ENCODE results near the gene FOXS1.

Gene FOXS1

GRCh38 chr20:31845300-31845863 lies at the start of gene FOXS1:
Gene FOXS1, minus strand, starts transcription at chr20:31845604. Its CDS starts 62 bp downstream, at chr20:31845542.
- no peak for DNase-seq (ENCODE audit: low spot score)

GRCh38 chr20:31890646-31891045 lies 45.2 kb upstream of the FOXS1 start:
- DNase-seq (ENCODE audit: low spot score), result no peak

DNA sequence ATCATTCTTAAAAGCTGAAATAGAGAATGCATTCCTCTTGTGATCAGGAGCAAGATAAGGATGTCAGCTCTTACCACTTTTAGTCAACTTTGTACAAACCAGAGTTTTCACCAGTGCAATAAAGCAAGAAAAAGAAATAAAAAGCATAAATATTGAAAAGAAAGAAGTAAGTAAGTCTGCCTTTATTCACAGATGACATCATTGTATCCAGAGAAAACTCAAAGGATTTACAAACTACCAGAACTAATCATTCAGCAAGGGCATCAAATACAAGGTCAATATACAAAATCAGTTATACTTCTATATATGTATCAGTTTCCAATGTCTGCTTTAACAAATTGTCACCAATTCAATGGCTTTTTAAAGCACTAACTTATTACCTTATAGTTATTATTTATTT lies 38.4 kb upstream of the FOXS1 start:
- DNase-seq (ENCODE audit: low spot score), result no peak

DNA sequence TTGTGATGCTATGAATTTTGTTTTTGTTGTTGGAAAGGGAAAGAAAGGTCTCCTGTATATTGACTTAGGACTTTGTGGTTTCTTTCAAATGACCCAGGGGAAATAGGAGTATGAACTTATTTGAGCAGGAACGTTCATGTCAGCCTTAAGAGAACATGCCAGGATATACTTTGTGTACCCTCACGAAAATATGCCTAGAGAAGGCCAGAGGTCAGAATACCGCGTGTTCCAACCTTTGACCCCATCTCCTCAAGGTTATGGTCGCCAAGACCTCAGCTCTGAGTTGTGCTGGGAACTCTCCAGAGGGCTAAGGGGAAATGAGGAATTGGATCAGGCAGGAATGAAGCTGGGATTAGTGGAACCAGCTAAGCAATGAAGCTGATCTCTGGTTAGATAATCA lies 36.5 kb upstream of the FOXS1 start:
- no peak for DNase-seq (ENCODE audit: low spot score)

GRCh38 chr20:31879143-31879987 lies 34.0 kb upstream of the FOXS1 start:
- peak; percentile 84 for DNase-seq (ENCODE audit: low spot score)

DNA sequence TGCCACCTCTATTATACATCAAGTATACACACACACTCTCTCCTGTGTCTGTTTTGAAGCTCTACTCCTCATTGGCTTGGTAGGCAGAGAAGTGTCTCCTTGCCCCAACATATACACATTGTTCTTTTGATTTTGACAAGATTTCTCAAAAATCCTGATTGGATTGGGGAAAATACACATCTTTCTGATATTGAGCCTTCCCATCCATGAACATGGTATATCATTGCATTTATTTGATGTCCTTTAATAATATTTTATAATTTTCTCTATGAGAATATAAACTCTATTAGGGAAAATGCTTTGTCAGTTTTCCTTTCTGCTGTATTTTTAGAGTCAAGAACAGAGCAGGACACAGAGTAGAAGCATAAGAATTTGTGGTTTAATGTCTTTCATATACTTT lies 32.3 kb upstream of the FOXS1 start:
- DNase-seq (ENCODE audit: low spot score), result no peak

GRCh38 chr20:31875671-31876070 lies 30.3 kb upstream of the FOXS1 start:
- no peak for DNase-seq (ENCODE audit: low spot score)

- no peak for DNase-seq (ENCODE audit: low spot score)
Measured at GRCh38 chr20:31872406-31872805, 27.0 kb upstream of the FOXS1 start.

DNA sequence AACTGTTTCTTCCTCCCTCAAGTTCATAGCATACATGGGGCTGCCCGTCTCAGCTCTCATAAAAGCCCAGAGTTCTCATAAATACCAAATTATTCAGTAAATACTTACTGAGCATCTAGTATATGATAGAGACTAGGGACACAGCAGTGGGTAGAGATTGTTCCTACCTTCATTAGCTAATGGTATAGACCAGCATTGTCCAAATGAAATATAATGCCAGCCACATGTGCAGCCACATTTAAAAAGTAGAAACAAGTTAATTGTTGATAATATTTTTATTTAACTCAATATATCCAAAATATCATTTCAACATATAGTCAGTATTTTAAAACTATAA lies 26.2 kb upstream of the FOXS1 start:
- DNase-seq (ENCODE audit: low spot score), result no peak

DNA sequence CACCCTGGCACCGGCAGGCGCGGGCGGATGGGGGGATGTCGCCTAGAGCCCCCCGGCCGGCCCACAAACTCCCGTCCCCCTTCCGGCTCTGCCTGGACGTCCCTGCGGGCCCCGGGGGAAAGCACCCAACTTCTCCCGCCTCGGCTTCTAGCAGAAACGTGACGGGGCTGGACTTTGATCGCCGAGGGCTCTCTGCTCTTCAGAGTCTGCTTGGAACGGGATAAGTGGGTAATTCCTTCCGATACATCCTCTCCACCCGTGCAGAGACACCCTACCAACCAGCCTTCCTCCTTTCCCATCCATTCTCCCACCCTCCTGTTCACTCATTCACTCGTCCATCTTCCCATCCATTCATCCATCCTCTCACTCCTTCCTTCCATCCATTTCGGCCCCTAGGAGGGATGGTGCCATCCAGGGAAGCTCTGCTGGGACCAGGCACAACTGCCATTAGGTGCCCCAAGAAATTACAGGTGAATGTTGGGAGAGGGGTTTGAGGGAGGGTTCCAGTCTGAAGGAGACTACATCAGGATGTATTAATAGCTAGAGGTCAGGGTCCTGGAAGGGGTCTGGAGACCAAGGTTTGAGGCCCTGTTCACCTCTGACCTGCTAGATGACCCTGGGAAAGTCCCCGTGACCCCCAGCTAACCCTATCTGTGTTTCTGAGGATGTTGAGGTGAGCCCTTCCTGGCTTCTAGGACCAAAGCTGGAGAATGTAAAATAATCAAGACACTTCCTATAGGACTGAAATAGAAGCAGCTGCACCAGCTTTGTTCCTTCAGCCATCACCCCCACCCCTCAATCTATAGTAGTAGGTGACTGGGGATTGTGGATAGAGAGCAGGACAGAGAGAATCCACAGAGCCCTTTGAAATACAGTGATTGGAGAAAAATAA lies 25.6 kb upstream of the FOXS1 start:
- DNase-seq (ENCODE audit: low spot score), result no peak

- no peak for DNase-seq (ENCODE audit: low spot score)
Measured at GRCh38 chr20:31869942-31870725, 24.7 kb upstream of the FOXS1 start, which contains the start of the genes DUSP15 and TTLL9. Gene DUSP15, minus strand, starts transcription at chr20:31870527. Its CDS starts 190 bp downstream, at chr20:31870337. Gene TTLL9, plus strand, starts transcription at chr20:31870634. Its CDS starts 493 bp downstream, at chr20:31871127.

GRCh38 chr20:31869673-31869941 lies 24.2 kb upstream of the FOXS1 start:
- DNase-seq (ENCODE audit: low spot score), result no peak

- DNase-seq (ENCODE audit: low spot score), result no peak
Measured at GRCh38 chr20:31868853-31869672, 23.7 kb upstream of the FOXS1 start.

GRCh38 chr20:31866221-31866620 lies 20.8 kb upstream of the FOXS1 start:
- DNase-seq (ENCODE audit: low spot score), result no peak

- DNase-seq (ENCODE audit: low spot score), result no peak
Measured at GRCh38 chr20:31864521-31865400, 19.4 kb upstream of the FOXS1 start.

- DNase-seq (ENCODE audit: low spot score), result no peak
Measured at GRCh38 chr20:31863296-31864085, 18.1 kb upstream of the FOXS1 start.

GRCh38 chr20:31862506-31862905 lies 17.1 kb upstream of the FOXS1 start:
- DNase-seq (ENCODE audit: low spot score), result no peak

DNA sequence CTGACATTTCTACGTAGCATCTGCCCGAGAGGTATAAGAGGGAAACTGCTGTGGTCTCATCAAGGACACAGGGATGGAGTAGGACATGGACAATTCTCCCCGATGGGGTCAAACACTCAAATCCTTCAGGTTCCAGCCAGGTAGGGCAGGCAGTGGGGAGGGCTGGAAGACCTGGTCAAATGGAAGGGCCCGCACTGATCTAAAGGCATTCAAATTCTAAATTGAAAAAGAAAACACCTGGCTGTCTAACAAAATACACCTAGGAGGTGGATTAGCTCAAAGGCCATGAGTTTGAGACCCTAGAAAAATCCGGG lies 16.7 kb upstream of the FOXS1 start:
- DNase-seq (ENCODE audit: low spot score), result no peak

DNA sequence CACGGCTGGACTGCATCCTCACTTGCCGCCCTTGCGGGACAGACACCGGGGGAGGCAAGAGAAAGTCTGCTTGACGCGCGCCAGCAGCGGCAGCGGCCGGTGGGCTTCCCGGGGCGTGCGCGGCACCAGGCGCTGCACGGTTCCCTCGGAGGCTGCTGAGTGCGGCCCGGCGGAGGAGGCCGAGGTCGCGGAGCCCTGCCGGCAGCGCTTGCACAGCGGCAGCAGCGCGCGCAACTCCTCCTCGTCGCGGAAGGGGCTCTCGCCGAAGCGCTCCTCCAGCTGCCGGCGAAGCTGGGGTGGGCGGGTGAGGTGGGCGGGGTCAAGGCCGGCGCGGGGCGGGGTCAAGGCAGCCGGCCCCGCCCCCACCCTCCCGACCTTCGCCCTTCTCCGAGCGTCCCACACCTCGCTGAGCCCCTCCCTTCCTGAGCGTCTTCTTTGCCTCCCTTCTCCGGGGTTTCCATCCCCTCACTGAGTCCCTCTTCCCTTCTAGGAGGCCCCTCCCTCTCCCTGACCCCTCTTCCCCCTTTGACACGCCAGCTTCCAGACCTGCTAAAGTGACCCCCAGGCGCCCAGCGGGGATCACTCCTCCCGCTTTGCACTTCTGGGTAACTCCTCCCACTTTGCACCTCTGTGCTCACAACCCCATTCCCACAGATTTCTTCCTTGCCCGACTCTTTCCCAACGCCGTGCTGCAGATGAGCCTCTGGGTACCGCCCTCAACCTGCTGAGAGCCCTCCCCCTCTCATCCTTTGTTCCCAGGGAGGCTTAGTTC lies 16.2 kb upstream of the FOXS1 start:
- DNase-seq (ENCODE audit: low spot score), result peak; percentile 61
